Ectodermal cell (in vitro differentiated cells): ENCODE measurements around the gene ATF4. TPM values are rescaled to one million over a fixed set of nuclear protein-coding genes. Genes with fewer than 3 reads are reported as not detected.

ENCODE experiments used
- H3K27ac ChIP-seq: 2 replicates; pipeline ENCODE4 v1.7.0; 2013; ENCODE audit warnings: mild to moderate bottlenecking, low read depth, low read length; ENCODE audit not compliant: insufficient read depth, poor library complexity, severe bottlenecking
- H3K27me3 ChIP-seq: 2 replicates; pipeline ENCODE4 v1.7.0; 2013; ENCODE audit warnings: mild to moderate bottlenecking, low read length; ENCODE audit not compliant: insufficient read depth, control insufficient read depth, poor library complexity, severe bottlenecking
- H3K36me3 ChIP-seq: one replicate; pipeline ENCODE4 v1.7.0; 2013; ENCODE audit warnings: low read length; ENCODE audit not compliant: control insufficient read depth, insufficient read depth
- H3K4me1 ChIP-seq: one replicate; pipeline ENCODE4 v1.7.0; 2013; ENCODE audit warnings: low read length; ENCODE audit not compliant: control insufficient read depth, insufficient read depth
- H3K4me3 ChIP-seq: 2 replicates; pipeline ENCODE4 v1.7.0; 2013; ENCODE audit warnings: low read depth, low read length, control low read depth; ENCODE audit not compliant: insufficient read depth
- H3K9me3 ChIP-seq: 2 replicates; pipeline ENCODE4 v1.7.0; 2013; ENCODE audit warnings: mild to moderate bottlenecking, low read length, moderate library complexity; ENCODE audit not compliant: control insufficient read depth
- WGBS, 2 experiments: methylation state at CpG; one replicate each; pipeline ENCODE4 v1.1.7; 2013; ENCODE audit warnings: missing lambda C conversion rate in 2 of 2; 5-methylcytosine and 5-hydroxymethylcytosine counted together
- polyA plus RNA-seq, 4 experiments: library from polyadenylated mRNA; stranded (reverse); fragments of 50-300 nt; gene quantifications; one replicate each; pipeline ENCODE4 v1.2.3, GENCODE V29; 2013

Gene ATF4, protein sequence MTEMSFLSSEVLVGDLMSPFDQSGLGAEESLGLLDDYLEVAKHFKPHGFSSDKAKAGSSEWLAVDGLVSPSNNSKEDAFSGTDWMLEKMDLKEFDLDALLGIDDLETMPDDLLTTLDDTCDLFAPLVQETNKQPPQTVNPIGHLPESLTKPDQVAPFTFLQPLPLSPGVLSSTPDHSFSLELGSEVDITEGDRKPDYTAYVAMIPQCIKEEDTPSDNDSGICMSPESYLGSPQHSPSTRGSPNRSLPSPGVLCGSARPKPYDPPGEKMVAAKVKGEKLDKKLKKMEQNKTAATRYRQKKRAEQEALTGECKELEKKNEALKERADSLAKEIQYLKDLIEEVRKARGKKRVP
- polyA plus RNA-seq (2013, experiment 1 of 4): 286 TPM
- polyA plus RNA-seq (2013, experiment 2 of 4): 320 TPM
- 282 TPM for polyA plus RNA-seq (2013, experiment 3 of 4)
- polyA plus RNA-seq (2013, experiment 4 of 4): 313 TPM

DNA sequence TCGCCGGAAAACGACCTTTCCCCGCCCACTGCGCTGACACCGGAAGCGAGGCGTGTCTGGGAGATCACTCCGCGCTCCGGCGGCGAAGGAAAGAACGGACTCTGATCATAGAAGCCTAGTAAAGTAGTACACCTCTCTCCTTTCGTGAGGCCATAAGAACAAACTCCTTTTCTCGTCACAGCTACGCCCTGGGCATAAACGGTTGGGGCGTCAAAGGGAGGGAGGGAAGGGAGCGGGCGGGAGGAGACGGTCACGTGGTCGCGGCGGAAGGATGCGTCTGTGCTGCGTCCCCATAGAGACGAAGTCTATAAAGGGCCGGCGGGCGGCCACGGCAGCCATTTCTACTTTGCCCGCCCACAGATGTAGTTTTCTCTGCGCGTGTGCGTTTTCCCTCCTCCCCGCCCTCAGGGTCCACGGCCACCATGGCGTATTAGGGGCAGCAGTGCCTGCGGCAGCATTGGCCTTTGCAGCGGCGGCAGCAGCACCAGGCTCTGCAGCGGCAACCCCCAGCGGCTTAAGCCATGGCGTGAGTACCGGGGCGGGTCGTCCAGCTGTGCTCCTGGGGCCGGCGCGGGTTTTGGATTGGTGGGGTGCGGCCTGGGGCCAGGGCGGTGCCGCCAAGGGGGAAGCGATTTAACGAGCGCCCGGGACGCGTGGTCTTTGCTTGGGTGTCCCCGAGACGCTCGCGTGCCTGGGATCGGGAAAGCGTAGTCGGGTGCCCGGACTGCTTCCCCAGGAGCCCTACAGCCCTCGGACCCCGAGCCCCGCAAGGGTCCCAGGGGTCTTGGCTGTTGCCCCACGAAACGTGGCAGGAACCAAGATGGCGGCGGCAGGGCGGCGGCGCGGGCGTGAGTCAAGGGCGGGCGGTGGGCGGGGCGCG, at the start of gene ATF4:
ATF4 (plus strand) TSS at position 337 of the 880 bp plus-strand sequence. CDS start 884 bp downstream, outside the sequence.
- Histone ChIP-seq H3K4me3 (peak within 1 kb of the TSS; percentile 100), H3K36me3 (peaks cover 38% of the 10 kb centered on the region), H3K27me3 (no peaks in the 10 kb centered on the region), H3K4me1 (peaks cover 19% of the 10 kb centered on the region), H3K27ac (peak within 1 kb of the TSS; percentile 94), H3K9me3 (no peaks in the 10 kb centered on the region)
- 0% methylated on average over 86 of the region's 86 CpGs for WGBS, 2 experiments

DNA sequence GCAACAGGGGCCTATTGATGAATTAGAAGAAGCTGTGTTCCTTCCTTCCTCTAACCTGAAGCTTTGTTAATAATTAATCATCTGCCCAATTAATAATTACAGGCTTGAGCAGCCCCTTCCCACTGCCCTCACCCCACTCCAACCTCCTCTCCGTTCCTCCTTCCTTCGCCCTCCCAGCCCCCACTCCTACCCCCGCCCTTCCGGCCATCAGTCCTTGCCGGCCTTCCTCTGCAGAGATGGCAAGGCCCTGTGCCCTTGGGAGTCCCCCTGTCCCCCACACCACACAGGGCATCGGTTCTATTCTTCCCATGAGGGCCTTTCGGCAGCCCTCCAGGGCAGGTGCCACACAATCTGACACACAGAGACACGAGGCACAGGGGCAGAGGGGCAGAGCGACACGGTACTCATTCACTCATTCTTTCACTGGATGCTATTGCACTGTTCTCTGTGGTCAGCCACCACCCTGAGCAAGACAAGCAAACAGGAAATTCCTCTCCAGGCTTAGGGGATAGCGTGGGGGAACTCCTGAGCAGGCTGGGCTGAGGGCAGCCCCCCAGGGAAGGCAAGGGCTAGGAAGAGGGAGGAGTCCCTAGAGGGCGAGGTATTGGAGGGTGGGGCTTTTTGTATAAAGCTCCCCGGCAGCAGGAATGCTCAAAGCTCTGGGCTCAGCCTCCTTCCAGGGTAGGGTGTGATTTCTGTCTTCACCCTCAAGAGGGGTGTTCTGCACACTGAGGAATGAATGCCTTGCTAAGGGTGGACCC, 48.8 kb upstream of the ATF4 start:
- Histone ChIP-seq H3K4me1 (peaks cover 73% of the 10 kb centered on the region), H3K27me3 (no peaks in the 10 kb centered on the region), H3K36me3 (no peaks in the 10 kb centered on the region), H3K27ac (no peak overlapping the region), H3K9me3 (no peaks in the 10 kb centered on the region), H3K4me3 (peak overlapping the region; percentile 0)
- WGBS, 2 experiments: 35 to 45% methylated on average over 13 of the region's 13 CpGs

DNA sequence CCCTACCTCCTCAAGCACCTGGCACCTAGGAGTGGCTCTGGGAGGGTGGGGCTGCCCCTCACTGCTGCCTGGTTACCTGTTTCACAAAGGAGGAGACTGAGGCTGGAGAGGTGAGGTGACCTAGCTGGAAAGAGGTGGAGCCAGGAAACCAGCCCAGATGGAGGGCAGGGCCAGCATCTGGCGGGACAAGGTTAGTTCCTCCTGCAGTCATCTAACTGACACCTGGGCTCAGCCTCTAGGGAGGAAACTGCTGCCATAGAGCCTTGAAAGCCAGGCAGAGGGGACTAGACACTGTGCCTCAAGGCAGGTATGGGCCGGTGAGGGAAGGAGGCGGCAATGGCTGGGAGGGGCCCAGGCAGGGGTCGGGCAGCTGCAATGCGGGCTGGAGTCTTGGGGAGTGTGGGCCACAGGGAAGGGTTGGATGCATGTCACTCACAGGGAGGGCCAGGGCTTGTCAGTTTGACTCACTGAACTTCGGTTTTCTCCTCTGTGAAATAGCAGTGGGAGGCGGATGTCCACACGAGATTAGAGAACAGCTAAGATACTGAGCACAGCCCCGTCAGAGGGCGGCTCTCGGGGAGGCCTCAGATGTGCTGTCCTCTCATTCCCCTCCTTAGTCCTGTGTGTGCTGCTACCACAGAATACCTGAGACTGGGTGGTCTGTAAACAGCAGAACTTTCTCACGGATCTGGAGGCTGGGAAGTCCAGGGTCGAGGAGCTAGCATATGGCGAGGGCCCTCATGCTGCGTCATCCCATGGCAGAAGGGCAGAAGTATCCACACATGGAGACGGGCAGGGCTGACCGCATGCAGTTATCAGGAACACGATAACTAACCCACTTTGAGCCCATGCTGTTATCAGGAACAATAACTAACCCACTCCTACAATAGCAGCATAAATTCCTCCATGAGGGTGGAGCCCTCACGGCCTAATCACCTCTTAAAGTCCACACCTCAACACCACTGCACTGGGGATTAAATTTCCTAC, 47.5 kb upstream of the ATF4 start:
- Histone ChIP-seq H3K36me3 (no peaks in the 10 kb centered on the region), H3K27ac (no peak overlapping the region), H3K9me3 (no peaks in the 10 kb centered on the region), H3K4me1 (peaks cover 73% of the 10 kb centered on the region), H3K4me3 (no peak overlapping the region), H3K27me3 (no peaks in the 10 kb centered on the region)
- 76 to 77% methylated on average over 19 of the region's 19 CpGs for WGBS, 2 experiments

DNA sequence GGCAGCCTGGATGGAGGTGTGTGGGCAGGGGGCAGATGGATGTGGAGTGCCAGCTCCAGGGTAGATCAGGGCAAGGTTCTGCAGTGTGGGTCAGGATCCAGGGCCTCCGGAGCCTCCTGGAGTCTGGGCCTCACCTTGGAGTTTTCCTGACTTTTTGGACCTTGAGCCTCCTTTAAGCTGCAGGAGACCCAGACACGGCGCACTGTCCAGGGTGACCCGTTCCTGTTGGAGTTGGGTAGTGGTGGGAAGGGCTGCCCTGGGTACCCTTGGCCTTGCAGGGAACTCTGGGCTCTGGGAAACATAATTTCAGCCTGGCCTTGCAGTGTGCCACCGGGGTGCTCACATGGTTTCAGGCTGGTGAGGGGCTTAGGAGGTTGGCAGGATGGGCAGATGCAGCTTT, 46.5 kb upstream of the ATF4 start:
- Histone ChIP-seq H3K36me3 (no peaks in the 10 kb centered on the region), H3K27me3 (no peaks in the 10 kb centered on the region), H3K4me3 (no peak overlapping the region), H3K4me1 (peaks cover 73% of the 10 kb centered on the region), H3K9me3 (no peaks in the 10 kb centered on the region), H3K27ac (no peak overlapping the region)
- 93 to 97% methylated on average over 5 of the region's 5 CpGs for WGBS, 2 experiments

DNA sequence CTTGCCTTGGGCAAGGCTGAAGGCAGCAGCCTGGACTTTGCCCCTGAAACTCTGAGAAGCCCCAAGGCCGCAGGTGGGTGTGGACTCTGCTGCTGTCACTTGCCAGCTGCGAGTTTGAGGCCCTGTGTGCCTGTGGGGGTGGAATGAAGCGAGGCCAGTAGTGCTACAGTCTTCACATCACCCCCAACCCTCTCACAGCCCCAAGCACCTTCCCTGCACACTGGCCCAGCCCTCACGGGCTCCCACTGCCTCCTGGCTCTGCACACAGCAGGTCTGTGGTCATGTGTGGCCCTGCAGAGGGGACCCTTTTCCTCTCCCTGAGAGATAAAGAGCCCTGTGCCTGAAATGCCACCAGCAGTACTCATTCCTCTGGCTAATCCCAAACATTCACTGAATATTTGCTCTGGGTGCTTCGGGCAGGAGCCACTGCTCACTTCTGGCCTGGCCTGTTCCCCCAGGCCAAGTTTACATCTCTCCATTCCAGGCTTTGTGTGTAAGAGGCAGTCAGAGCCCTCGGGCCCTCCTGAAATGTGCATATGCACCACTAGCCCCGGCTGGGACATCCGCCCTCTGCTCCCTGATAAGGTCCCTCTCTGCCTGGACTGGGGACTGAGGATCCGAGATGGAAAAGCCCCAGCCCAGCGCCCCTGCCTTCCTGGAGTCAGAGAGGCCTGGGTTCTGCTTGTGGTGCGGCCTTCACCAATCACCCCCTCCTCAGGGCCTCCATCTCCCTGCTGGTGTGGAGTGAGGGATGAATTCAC, 45.8 kb upstream of the ATF4 start:
- no peaks in the 10 kb centered on the region for H3K27me3 ChIP-seq
- no peaks in the 10 kb centered on the region for H3K36me3 ChIP-seq
- H3K27ac ChIP-seq: peak overlapping the region; percentile 48
- H3K4me3 ChIP-seq: no peak overlapping the region
- 65 to 72% methylated on average over 10 to 11 of the region's 11 CpGs for WGBS, 2 experiments
- peaks cover 66% of the 10 kb centered on the region for H3K4me1 ChIP-seq
- H3K9me3 ChIP-seq: no peaks in the 10 kb centered on the region

DNA sequence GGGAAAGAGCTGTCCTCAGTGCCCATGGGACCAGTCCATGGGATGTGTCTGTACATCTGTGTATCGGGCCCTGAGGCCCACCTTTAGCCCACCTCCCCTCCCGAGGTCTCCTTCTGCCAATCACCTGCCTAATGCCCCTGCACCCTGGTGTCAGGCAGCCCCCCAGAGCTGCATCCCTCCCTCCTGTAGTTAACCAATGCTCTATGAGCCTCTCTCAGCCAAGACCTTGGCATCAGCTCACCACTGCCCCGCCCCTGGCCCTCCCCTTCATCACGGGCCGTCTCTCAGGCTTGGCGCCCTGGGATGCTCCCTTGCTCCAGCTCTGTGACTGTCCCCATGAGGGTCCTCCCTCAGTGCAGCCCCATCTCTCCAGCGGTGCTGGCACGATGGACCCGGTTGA, 45.0 kb upstream of the ATF4 start:
- 83 to 85% methylated on average over 9 of the region's 9 CpGs for WGBS, 2 experiments
- Histone ChIP-seq H3K4me3 (no peak overlapping the region), H3K9me3 (no peaks in the 10 kb centered on the region), H3K36me3 (no peaks in the 10 kb centered on the region), H3K27ac (no peak overlapping the region), H3K27me3 (no peaks in the 10 kb centered on the region), H3K4me1 (peaks cover 58% of the 10 kb centered on the region)

DNA sequence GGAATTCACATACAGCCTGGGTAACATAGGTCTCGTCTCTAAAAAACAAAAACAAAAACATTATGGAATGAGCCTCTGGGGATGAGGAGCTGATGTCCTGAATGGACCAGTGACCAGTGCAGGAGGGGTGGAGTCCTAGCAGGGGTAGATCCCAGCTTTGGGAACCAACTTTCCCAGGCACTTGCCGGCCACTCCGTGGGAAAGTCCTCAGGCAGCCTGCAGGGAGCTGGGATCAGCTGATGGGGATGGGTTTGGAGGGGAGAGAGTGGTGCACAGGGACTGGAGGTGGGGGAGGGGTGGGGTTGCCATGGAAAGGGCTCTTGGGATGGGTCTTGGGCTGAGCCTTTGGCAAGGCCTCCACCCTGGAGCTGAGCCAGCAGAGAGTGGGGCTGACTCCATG, 44.5 kb upstream of the ATF4 start:
- no peak overlapping the region for H3K4me3 ChIP-seq
- H3K9me3 ChIP-seq: no peaks in the 10 kb centered on the region
- H3K27ac ChIP-seq: peak overlapping the region; percentile 26
- no peaks in the 10 kb centered on the region for H3K36me3 ChIP-seq
- H3K4me1 ChIP-seq: peaks cover 53% of the 10 kb centered on the region
- 62 to 64% methylated on average over 3 of the region's 3 CpGs for WGBS, 2 experiments
- no peaks in the 10 kb centered on the region for H3K27me3 ChIP-seq

DNA sequence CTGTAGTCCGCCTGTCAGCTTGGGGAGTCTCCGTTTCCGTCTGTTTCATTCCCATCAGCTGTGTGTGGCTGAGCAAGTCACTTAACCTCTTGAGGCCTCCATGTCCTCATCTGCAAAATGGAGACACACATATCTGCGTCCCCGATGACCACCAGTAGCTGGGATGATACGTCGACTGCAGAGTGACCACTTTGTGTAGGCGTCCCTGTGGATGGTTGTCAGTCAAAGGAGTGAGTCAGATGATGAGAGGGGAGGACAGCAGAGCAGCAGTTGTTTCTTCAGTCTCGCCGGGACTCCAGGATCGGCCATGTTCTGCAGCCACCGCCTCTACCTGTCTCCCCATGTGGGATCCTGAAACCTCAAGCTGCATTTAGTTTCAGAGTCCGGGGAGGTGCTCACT, 43.7 kb upstream of the ATF4 start:
- Histone ChIP-seq H3K9me3 (no peaks in the 10 kb centered on the region), H3K4me1 (peaks cover 45% of the 10 kb centered on the region), H3K27ac (no peak overlapping the region), H3K36me3 (no peaks in the 10 kb centered on the region), H3K27me3 (no peaks in the 10 kb centered on the region), H3K4me3 (no peak overlapping the region)
- 88 to 90% methylated on average over 13 of the region's 13 CpGs for WGBS, 2 experiments
